H1 (cell line): ENCODE measurements around the gene PGBD5.

ENCODE experiments used
- SP1 ChIP-seq: IDR thresholded peaks from 2 replicates; pipeline ENCODE4 v1.6.1; 2011; ENCODE audit warnings: low read depth, low read length
- ZNF274 ChIP-seq: IDR thresholded peaks from 2 replicates; pipeline ENCODE4 v1.7.0; 2012; ENCODE audit warnings: low read length, borderline replicate concordance; ENCODE audit errors: extremely low read depth
- TF ChIP-seq, protein P1 (sequence below): IDR thresholded peaks from 2 replicates; pipeline ENCODE4 v1.6.1; 2012; ENCODE audit warnings: inconsistent platforms

GRCh38 chr1:230285351-230285750, 140.8 kb downstream of the PGBD5 start:
- TF ChIP-seq, protein P1, sequence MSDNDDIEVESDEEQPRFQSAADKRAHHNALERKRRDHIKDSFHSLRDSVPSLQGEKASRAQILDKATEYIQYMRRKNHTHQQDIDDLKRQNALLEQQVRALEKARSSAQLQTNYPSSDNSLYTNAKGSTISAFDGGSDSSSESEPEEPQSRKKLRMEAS = no peak
- TF ChIP-seq SP1 (no peak), ZNF274 (no peak)
